Measurements from ENCODE around the gene ZNF628. TPM values are rescaled to one million over a fixed set of nuclear protein-coding genes. Genes with fewer than 3 reads are reported as not detected.

ZNF628 gene
- total RNA-seq, 3 donors from 2014 or later = 2.1 to 4.4 (median 4.3) TPM

DNA sequence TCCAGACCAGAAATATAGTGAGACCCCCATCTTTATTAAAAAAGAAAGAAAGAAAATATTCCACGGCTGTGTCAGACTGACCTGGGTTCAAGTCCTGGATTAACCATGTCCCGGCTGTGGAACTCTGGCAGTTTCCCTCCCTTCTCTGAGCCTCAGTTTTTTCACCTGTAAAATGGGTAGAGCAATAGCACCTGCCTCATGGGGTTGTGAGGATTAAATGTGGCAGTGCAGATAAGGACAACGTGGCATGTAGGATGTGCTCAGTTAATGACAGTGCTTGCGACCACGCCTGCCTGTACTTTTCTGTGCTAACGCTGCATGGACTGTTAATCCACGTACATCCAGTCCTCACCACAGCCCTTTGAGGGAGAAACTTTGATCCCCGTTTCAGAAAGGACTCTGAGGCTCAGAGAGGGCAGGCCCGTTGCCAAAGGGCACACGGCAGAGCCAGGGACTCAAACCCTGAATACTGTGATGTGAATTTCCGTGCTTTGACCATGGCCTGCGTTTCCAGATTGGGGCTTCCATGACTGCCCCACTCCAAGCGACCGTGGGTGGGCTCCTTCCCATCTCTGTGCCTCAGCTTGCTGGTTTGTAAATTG lies 44.4 kb downstream of the ZNF628 start:
- Histone ChIP-seq H3K4me3 (no peak overlapping the region), H3K36me3 (no peaks in the 10 kb centered on the region), H3K4me1 (no peaks in the 10 kb centered on the region), H3K27ac (no peak overlapping the region), H3K9me3 (no peaks in the 10 kb centered on the region), H3K27me3 (no peaks in the 10 kb centered on the region)
- intact Hi-C loops (cut with DNase I; ENCODE audit: low total_unique reads) = no loop called here
- no peak for DNase-seq (ENCODE audit: low spot score in 2 of 2)
- TF ChIP-seq POLR2A (IDR thresholded peaks at IDR 0.05) = no peak
- TF ChIP-seq CTCF (IDR thresholded peaks at IDR 0.05) = no peak
- no peak for TF ChIP-seq POLR2AphosphoS5 (IDR thresholded peaks at IDR 0.05)

DNA sequence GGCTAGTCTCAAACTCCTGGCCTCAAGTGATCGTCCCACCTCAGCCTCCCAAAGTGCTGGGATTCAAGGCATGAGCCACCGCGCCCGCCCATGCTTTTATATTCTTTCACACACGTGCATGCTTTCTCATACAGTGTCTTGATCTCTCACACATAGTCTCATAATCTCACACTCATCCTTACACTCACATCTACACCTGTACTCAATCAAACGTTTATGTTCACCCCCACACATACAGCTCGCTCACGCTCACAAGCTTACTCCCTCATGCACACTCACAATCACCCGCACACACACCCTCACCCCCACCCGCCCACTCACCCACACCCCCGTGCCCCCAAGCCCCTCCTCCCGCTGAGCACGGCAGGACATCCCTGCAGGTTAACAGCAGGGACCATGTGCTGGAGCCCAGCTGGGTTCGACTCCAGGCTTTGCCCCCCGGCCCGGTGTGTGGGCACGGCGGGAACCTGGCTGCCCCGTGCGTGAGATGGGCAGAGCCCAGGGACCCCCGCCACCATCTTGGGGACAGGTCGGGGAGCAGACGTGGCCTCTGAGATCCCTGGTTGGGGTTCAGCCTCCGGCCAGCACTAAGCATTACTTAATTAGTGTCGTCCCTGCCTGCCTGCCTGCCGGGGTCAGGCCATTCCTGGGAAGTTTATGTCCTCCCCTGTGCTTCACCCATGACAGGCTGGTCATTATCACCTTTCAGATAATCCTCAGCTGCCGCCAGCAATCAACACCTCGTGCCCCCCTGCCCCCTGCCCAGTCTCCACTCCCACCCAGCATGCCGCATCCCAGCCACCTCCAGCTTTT lies 49.1 kb downstream of the ZNF628 start:
- no peak for DNase-seq (ENCODE audit: low spot score in 2 of 2)
- no peak overlapping the region for H3K4me3 ChIP-seq
- intact Hi-C loops (cut with DNase I; ENCODE audit: low total_unique reads) = no loop called here
- H3K36me3 ChIP-seq = no peaks in the 10 kb centered on the region
- no peaks in the 10 kb centered on the region for H3K9me3 ChIP-seq
- H3K4me1 ChIP-seq = peaks cover 0 to 3% of the 10 kb centered on the region in 2 donors
- no peaks in the 10 kb centered on the region for H3K27me3 ChIP-seq
- H3K27ac ChIP-seq = no peak overlapping the region
- TF ChIP-seq POLR2A (IDR thresholded peaks at IDR 0.05) = no peak
- no peak for TF ChIP-seq CTCF (IDR thresholded peaks at IDR 0.05)
- no peak for TF ChIP-seq POLR2AphosphoS5 (IDR thresholded peaks at IDR 0.05)

- Histone ChIP-seq H3K9me3 (no peaks in the 10 kb centered on the region), H3K4me1 (peaks cover 0 to 3% of the 10 kb centered on the region in 2 donors), H3K4me3 (peak overlapping the region in 1 of 3 donors; percentile 30), H3K27ac (no peak overlapping the region), H3K27me3 (no peaks in the 10 kb centered on the region), H3K36me3 (no peaks in the 10 kb centered on the region)
- intact Hi-C loops (cut with DNase I; ENCODE audit: low total_unique reads) = no loop called here
- TF ChIP-seq CTCF (IDR thresholded peaks at IDR 0.05) (no peak), POLR2AphosphoS5 (IDR thresholded peaks at IDR 0.05) (no peak), POLR2A (IDR thresholded peaks at IDR 0.05) (no peak)
- peak; percentile 38 to 78 for DNase-seq (ENCODE audit: low spot score in 2 of 2)
These were observed 50.1 kb downstream of the ZNF628 start for GRCh38 chr19:55526216-55527196.

GRCh38 chr19:55527197-55528029 lies 51.0 kb downstream of the ZNF628 start:
- H3K9me3 ChIP-seq = no peaks in the 10 kb centered on the region
- TF ChIP-seq POLR2AphosphoS5 (IDR thresholded peaks at IDR 0.05) = no peak
- TF ChIP-seq CTCF (IDR thresholded peaks at IDR 0.05) = no peak
- TF ChIP-seq POLR2A (IDR thresholded peaks at IDR 0.05) = no peak
- H3K27me3 ChIP-seq = no peaks in the 10 kb centered on the region
- peaks cover 0 to 3% of the 10 kb centered on the region in 2 donors for H3K4me1 ChIP-seq
- no peak overlapping the region for H3K27ac ChIP-seq
- no peak for DNase-seq (ENCODE audit: low spot score in 2 of 2)
- intact Hi-C loops (cut with DNase I; ENCODE audit: low total_unique reads) = no loop called here
- no peak overlapping the region for H3K4me3 ChIP-seq
- no peaks in the 10 kb centered on the region for H3K36me3 ChIP-seq
